Measurements from ENCODE around the gene GPBP1L1. TPM values are rescaled to one million over a fixed set of nuclear protein-coding genes. Genes with fewer than 3 reads are reported as not detected.

The GPBP1L1 gene
- total RNA-seq, 1 donor from 2014 or later = 74.9 TPM

GRCh38 chr1:45644661-45645060 is 41.7 kb downstream of the GPBP1L1 start:
- Mint-ChIP-seq H3K4me3 (no peak overlapping the region), H3K27ac (ENCODE audit: unreplicated experiment) (no peak overlapping the region), H3K36me3 (ENCODE audit: low read depth) (peaks cover 10% of the 10 kb centered on the region), H3K27me3 (ENCODE audit: low read depth) (no peaks in the 10 kb centered on the region), H3K4me1 (peaks cover 14% of the 10 kb centered on the region), H3K9me3 (no peaks in the 10 kb centered on the region)
- DNase-seq (ENCODE audit: low read depth, low spot score) = no peak
- no peak for TF ChIP-seq CTCF (conservative IDR thresholded peaks at IDR 0.05)

DNA sequence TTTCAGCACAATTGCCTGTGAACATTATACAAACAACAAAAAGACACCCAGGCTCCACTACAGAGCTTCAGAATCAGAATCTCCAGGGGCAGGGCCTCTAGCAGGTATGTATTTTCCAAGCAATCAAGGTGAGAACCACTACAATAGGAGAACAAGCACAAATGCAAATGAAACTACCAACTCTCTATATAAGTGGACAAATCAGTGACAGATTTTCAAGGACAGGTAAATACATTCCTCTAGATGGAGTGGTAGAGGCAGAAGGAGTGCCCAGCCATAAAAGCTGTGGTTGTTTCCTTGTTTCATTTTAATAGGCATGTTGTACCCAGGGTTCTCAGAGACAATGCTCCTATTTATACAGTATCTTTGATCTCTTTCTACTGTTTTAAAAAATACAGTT is 42.4 kb downstream of the GPBP1L1 start:
- no peak for TF ChIP-seq CTCF (conservative IDR thresholded peaks at IDR 0.05)
- Mint-ChIP-seq H3K9me3 (no peaks in the 10 kb centered on the region), H3K4me1 (peaks cover 14% of the 10 kb centered on the region), H3K27ac (ENCODE audit: unreplicated experiment) (no peak overlapping the region), H3K27me3 (ENCODE audit: low read depth) (no peaks in the 10 kb centered on the region), H3K36me3 (ENCODE audit: low read depth) (peaks cover 10% of the 10 kb centered on the region), H3K4me3 (no peak overlapping the region)
- no peak for DNase-seq (ENCODE audit: low read depth, low spot score)

DNA sequence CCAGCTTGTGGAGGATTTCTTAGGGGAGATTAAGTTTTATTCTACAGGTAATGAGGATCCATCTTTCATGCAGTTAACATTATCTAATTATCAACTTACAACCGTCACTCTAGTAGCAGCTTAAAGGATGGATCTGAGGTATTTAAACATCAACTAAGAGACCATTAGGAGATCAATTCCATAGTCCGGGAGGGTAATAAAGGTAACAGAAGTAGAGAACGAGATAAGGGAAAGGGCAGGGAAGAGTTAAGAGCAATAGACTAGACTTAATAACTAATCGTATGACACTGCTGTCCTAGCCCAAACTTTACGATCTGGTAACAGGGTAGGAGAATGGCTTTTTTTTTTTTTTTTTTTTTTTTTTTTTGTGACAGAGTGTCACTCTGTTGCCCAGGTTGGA is 43.0 kb downstream of the GPBP1L1 start:
- H3K4me3 Mint-ChIP-seq = no peak overlapping the region
- H3K27me3 Mint-ChIP-seq (ENCODE audit: low read depth) = no peaks in the 10 kb centered on the region
- no peaks in the 10 kb centered on the region for H3K9me3 Mint-ChIP-seq
- H3K27ac Mint-ChIP-seq (ENCODE audit: unreplicated experiment) = no peak overlapping the region
- no peak for TF ChIP-seq CTCF (conservative IDR thresholded peaks at IDR 0.05)
- H3K36me3 Mint-ChIP-seq (ENCODE audit: low read depth) = peaks cover 9% of the 10 kb centered on the region
- DNase-seq (ENCODE audit: low read depth, low spot score) = no peak
- H3K4me1 Mint-ChIP-seq = peaks cover 14% of the 10 kb centered on the region

DNA sequence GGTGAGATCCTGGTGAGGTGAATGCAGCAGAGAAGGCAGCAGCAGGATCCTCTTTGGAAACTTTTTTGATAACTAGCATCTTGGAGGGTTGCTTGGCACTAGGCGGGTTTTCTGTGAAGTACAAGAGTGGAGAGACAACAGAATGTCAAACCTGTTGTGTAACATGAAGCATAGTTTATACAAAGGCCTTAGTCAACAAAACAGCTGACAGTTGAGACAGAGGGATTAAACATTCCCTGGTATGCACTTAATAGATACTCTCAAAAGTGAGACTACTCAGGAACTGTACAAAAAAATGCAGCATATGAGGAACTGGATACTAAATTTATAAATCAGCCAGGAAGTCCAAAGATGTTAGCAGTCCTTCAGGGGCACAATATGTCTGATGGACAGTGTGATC is 46.0 kb downstream of the GPBP1L1 start:
- H3K27me3 Mint-ChIP-seq (ENCODE audit: low read depth) = no peaks in the 10 kb centered on the region

DNA sequence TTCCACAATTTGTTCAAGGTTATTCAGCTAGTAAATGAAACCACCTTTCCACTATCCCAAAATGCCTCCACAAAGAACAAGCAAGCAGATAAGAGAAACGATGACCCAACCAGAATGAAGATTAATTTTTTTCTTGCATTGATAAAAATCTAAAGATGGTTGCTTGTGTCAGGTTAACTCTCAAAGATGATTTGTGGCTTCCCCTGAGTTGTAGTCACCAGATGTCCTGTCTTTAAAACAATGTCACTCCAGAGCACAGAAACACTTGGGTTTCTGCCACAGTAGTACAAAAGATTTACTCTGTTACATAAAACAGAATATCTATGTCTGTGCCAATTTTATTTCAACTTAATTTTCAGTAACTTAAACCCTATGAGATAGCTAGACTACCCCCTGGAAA is 51.1 kb downstream of the GPBP1L1 start:
- Mint-ChIP-seq H3K27me3 (ENCODE audit: low read depth) (no peaks in the 10 kb centered on the region), H3K36me3 (ENCODE audit: low read depth) (peaks cover 13% of the 10 kb centered on the region), H3K27ac (ENCODE audit: unreplicated experiment) (no peak overlapping the region), H3K4me3 (no peak overlapping the region), H3K9me3 (no peaks in the 10 kb centered on the region), H3K4me1 (no peaks in the 10 kb centered on the region)
- DNase-seq (ENCODE audit: low read depth, low spot score) = no peak
- no peak for TF ChIP-seq CTCF (conservative IDR thresholded peaks at IDR 0.05)

More for the DNA sequence above, 46.0 kb downstream of the GPBP1L1 start:
- DNase-seq (ENCODE audit: low read depth, low spot score) = no peak
- no peak overlapping the region for H3K27ac Mint-ChIP-seq (ENCODE audit: unreplicated experiment)
- TF ChIP-seq CTCF (conservative IDR thresholded peaks at IDR 0.05) = no peak
- H3K4me1 Mint-ChIP-seq = peaks cover 8% of the 10 kb centered on the region
- no peak overlapping the region for H3K4me3 Mint-ChIP-seq
- no peaks in the 10 kb centered on the region for H3K9me3 Mint-ChIP-seq
- peaks cover 4% of the 10 kb centered on the region for H3K36me3 Mint-ChIP-seq (ENCODE audit: low read depth)

DNA sequence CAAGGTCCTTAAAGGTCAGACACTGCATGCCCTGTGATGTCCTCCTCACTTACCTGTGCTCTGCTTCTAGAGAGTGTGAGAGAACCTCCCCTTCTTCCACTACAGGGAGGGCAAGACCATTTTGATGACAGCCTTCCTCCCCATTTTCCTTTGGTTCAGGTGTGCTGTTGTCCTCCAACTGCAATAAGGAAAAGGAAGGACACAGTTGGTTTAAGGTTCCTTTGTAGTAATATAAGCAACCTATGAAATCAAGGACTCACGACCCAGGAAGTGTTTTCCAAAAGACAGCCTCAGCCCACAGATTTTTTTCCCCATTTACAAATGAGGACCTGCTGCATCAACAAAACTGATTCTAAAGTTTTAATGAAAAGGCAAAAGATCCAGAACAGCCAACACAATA is 55.9 kb downstream of the GPBP1L1 start:
- Mint-ChIP-seq H3K4me1 (no peaks in the 10 kb centered on the region), H3K36me3 (ENCODE audit: low read depth) (peaks cover 15% of the 10 kb centered on the region), H3K27ac (ENCODE audit: unreplicated experiment) (no peak overlapping the region), H3K4me3 (no peak overlapping the region), H3K9me3 (no peaks in the 10 kb centered on the region), H3K27me3 (ENCODE audit: low read depth) (no peaks in the 10 kb centered on the region)
- no peak for TF ChIP-seq CTCF (conservative IDR thresholded peaks at IDR 0.05)
- DNase-seq (ENCODE audit: low read depth, low spot score) = no peak

All from neural crest cell (in vitro differentiated cells).